ENCODE results near the gene KAT7. TPM values are rescaled to one million over a fixed set of nuclear protein-coding genes. Genes with fewer than 3 reads are reported as not detected.

Gene KAT7
- total RNA-seq, 1 experiment from 2014 or later = 79.5 TPM

- no peak for DNase-seq (ENCODE audit: low read depth, low spot score)
- no TSS peak for BruUV-seq (replicated peaks)
- H3K79me2 ChIP-seq (ENCODE audit: insufficient read depth, low read length) = no peaks in the 10 kb centered on the region
Observed at GRCh38 chr17:49753959-49754391, 34.5 kb upstream of the KAT7 start.

More at GRCh38 chr17:49753959-49754391, 34.5 kb upstream of the KAT7 start:
- H3K9ac ChIP-seq (ENCODE audit: low read length) = no peak overlapping the region
- no peaks in the 10 kb centered on the region for H4K20me1 ChIP-seq (ENCODE audit: insufficient read depth)
- no peaks in the 10 kb centered on the region for H3K27me3 ChIP-seq (ENCODE audit: insufficient read depth, low read length)
- RAD21 ChIA-PET (ENCODE audit: low non-redundant PET in 1 of 2, low total read pairs in 2 of 2, uncharacterized antibody in 2 of 2, unreplicated experiment in 2 of 2) = no interaction called here
- TF ChIP-seq CTCF (IDR thresholded peaks at IDR 0.05 in 2 of 3, conservative IDR thresholded peaks at IDR 0.05 in 1 of 3; ENCODE audit: borderline replicate concordance in 1 of 3, insufficient read depth in 1 of 3, low read depth in 2 of 3, low read length in 2 of 3) = no peak
- no peak for TF ChIP-seq ELF1 (IDR thresholded peaks at IDR 0.05; ENCODE audit: borderline replicate concordance, low read depth)
- TF ChIP-seq MAX (IDR thresholded peaks at IDR 0.05) = no peak
- no peak for TF ChIP-seq RAD21 (IDR thresholded peaks at IDR 0.05; ENCODE audit: low read depth)
- TF ChIP-seq EZH2 (IDR thresholded peaks at IDR 0.05) = no peak
- no peak for TF ChIP-seq TCF7L2 (IDR thresholded peaks at IDR 0.05; ENCODE audit: borderline replicate concordance, extremely low read depth, insufficient read depth, insufficient read length)
- TF ChIP-seq EGR1 (IDR thresholded peaks at IDR 0.05; ENCODE audit: low read depth) = no peak
- TF ChIP-seq ZBTB33 (IDR thresholded peaks at IDR 0.05; ENCODE audit: extremely low read depth, insufficient replicate concordance, low read length) = no peak
- intact Hi-C loops (cut with micrococcal nuclease) = no loop called here
- H3K4me2 ChIP-seq (ENCODE audit: low read length) = no peak overlapping the region
- H3K4me3 ChIP-seq (replicated peaks in 1 of 2; ENCODE audit: low read depth in 1 of 2, low read length in 2 of 2) = no peak overlapping the region
- CTCF ChIA-PET = no interaction called here
- no peak overlapping the region for H3K27ac ChIP-seq (ENCODE audit: low read depth, low read length)
- POLR2A ChIA-PET = interaction anchor here (0.6 kb wide), 1 partner anchor 717 kb away, joined by 5 read pairs; no protein-coding TSS in a partner anchor
- no peaks in the 10 kb centered on the region for H3K36me3 ChIP-seq (ENCODE audit: control insufficient read depth in 1 of 2, insufficient read depth in 2 of 2, low read length in 2 of 2)
- H3K9me2 ChIP-seq (ENCODE audit: insufficient read depth) = no peaks in the 10 kb centered on the region
- ATAC-seq = no peak
- H2AFZ ChIP-seq (ENCODE audit: low read depth, low read length, poor library complexity, severe bottlenecking) = no peak overlapping the region
- H3K9me3 ChIP-seq (ENCODE audit: control insufficient read depth in 1 of 2, insufficient read depth in 1 of 2, low read depth in 1 of 2, low read length in 2 of 2) = no peaks in the 10 kb centered on the region
- no peaks in the 10 kb centered on the region for H3K4me1 ChIP-seq (ENCODE audit: control insufficient read depth in 1 of 2, insufficient read depth in 2 of 2, low read length in 2 of 2)

All from HCT116 (cell line).